GM21390 (cell line): ENCODE measurements around the gene IRS2.
"Not testable (repeated sequence)": the region's sequence is repeated elsewhere in the genome, so short reads cannot be mapped to it uniquely, and the experiment has no call there.

Source experiments
- ATAC-seq: cut with Tn5 transposase; IDR thresholded peaks from one replicate; pipeline ENCODE4 v1.9.1; 2021; ENCODE audit not compliant: unreplicated experiment

IRS2 gene, protein sequence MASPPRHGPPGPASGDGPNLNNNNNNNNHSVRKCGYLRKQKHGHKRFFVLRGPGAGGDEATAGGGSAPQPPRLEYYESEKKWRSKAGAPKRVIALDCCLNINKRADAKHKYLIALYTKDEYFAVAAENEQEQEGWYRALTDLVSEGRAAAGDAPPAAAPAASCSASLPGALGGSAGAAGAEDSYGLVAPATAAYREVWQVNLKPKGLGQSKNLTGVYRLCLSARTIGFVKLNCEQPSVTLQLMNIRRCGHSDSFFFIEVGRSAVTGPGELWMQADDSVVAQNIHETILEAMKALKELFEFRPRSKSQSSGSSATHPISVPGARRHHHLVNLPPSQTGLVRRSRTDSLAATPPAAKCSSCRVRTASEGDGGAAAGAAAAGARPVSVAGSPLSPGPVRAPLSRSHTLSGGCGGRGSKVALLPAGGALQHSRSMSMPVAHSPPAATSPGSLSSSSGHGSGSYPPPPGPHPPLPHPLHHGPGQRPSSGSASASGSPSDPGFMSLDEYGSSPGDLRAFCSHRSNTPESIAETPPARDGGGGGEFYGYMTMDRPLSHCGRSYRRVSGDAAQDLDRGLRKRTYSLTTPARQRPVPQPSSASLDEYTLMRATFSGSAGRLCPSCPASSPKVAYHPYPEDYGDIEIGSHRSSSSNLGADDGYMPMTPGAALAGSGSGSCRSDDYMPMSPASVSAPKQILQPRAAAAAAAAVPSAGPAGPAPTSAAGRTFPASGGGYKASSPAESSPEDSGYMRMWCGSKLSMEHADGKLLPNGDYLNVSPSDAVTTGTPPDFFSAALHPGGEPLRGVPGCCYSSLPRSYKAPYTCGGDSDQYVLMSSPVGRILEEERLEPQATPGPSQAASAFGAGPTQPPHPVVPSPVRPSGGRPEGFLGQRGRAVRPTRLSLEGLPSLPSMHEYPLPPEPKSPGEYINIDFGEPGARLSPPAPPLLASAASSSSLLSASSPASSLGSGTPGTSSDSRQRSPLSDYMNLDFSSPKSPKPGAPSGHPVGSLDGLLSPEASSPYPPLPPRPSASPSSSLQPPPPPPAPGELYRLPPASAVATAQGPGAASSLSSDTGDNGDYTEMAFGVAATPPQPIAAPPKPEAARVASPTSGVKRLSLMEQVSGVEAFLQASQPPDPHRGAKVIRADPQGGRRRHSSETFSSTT (N-terminal part only)

DNA sequence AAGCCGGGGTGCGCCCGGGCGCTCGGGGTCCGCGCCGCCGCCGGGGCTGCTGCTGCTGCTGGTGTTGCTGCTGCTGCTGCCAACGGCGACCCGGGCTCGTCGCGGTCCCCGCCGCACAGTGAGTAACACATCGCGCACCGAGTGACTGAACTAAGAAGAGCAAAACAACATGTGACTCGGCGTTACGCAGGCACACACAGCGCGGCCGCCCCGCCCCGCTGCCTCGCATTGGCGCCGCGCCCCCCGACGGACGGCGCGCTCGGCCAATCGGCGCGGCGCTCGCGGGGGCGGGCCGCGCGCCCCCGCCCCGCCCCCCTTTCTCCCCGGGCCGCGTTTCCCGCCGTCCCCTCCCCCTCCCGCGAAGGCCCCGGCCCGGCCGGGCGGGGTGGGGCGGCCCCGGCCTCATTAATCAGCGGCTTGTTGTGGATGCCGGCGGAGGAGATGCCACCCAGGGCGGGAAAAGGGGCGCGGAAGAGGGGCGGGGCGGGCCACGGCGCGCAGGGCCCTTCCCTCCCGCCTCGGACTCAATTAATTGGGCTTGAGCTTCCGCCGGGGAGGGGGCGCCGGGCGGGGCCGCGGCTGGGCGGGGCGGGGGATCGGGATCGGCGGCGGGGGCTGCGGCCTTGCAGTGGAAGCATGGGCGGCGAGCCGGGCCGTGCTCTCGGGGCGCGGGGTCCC is at the start of gene IRS2:
IRS2 (minus strand) TSS at position 127 of the 678 bp plus-strand sequence. CDS start 530 bp downstream, outside the sequence.
- ATAC-seq = peak; percentile 95

DNA sequence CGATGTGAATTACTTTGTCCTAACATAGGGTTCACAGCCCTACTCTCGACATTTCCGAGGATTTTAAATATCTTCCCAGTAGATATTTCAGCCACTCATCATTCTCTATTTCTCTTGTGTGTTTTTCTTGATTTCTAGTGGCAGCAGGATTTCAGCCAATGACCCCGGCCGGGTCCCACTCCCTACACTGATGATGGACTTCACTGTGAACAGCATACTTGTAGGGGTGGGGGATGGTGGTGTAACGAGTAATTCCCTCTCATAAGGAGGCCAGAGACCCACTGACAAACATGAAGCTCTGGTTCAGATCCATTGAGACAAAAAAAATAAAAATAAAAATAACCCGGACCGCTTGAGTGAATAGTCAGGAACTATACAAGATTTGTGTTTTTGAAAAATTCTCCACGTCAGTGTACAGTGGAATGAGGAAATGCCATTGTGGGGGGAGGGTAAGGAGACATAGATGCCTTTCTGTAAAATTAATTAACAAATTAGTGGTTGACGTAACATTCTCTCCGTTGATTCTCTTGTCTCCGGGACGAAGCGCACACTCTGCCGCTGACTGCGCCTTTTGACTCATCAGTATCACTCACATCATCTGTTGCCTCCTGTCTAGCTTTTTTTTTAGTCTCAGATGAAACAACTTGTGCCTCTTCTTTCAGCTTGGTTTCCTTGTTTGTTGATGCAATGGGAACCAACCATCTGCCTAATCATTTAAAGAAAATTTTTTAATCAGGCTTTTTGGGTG is 48.8 kb upstream of the IRS2 start:
- ATAC-seq = no peak

DNA sequence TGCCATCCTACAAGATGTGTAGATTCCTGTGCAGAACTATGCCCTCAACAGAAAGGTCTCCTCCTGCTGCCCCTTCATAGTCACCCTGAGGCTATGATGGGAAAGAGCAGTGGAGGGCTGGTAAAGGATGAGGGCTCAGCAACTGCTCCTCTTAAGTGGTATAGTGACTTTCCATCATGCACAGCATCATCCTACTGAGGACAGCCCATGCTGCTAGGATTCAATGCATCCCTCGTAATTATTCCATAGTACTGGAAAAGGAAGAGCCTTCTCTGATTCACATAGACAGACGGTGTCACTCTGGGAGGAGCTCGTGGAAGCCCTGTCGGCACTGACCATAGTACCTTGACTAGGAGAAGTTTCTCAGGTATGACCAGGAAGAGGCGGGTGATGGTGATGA is 47.6 kb upstream of the IRS2 start:
- ATAC-seq = no peak

DNA sequence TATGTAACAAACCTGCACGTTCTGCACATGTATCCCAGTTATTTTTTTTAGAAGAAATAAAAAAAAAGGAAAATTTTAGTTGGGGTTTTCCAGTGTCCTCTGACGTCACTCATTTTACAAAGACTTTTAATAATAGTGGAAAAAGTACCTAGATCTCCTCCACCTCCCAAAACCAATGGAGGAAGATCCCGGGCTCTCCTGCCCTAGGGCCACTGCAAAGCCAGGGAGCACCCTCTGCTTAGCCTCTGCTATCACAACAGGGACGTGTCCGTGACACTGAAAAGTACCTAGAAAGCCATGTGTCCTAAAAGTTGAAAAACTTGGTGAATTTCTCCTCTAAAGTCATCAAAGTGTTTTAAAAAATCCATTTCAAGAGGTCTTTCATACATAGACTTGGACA is 46.7 kb upstream of the IRS2 start:
- no peak for ATAC-seq

DNA sequence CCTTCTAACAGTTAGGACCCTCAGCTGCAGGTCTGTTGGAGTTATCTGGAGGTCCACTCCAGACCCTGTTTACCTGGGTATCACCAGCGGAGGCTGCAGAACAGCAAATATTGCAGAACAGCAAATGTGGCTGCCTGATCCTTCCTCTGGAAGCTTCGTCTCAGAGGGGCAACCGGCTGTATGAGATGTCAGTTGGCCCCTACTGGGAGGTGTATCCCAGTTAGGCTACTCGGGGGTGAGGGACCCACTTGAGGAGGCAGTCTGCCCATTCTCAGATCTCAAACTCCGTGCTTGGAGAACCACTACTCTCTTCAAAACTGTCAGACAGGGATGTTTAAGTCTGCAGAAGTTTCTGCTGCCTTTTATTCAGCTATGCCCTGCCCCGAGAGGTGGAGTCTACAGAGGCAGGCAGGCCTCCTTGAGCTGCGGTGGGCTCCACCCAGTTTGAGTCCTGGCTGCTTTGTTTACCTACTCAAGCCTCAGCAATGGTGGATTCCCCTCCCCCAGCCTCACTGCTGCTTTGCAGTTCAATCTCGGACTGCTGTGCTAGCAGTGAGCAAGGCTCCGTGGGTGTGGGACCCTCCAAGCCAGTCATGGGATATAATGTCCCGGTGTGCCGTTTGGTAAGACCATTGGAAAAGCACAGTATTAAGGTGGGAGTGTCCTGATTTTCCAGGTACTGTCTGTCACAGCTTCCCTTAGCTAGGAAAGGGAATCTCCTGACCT is 42.4 kb upstream of the IRS2 start:
- not testable (repeated sequence) for ATAC-seq

DNA sequence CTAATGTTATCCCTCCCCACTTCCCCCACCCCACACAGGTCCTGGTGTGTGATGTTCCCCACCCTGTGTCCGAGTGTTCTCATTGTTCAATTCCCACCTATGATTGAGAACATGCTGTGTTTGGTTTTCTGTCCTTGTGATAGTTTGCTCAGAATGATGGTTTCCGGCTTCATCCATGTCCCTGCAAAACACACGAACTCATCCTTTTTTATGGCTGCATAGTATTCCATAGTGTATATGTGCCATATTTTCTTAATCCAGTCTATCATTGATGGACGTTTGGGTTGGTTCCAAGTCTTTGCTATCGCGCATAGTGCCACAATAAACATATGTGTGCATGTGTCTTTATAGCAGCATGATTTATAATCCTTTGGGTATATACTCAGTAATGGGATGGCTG is 36.8 kb upstream of the IRS2 start:
- ATAC-seq = not testable (repeated sequence)

DNA sequence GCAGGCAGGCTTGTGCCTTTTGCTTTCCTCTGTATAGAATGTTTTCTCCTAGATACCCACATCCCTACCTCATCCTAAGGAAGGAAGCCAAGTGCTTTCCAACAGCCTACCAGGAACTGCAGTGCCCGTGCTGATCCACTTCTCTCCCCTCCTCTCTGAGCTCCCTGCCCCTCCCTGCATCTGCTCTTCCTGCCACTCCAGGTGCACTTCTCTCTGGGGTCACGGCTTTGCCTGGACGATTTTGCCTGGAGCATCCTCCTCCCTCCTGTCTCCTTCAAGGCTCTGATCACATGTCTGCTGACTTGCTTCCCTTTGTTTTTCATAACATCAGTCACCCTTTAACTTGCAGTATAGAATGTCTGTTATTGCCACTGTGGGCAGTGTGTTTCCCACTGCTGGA is 34.7 kb upstream of the IRS2 start:
- no peak for ATAC-seq

DNA sequence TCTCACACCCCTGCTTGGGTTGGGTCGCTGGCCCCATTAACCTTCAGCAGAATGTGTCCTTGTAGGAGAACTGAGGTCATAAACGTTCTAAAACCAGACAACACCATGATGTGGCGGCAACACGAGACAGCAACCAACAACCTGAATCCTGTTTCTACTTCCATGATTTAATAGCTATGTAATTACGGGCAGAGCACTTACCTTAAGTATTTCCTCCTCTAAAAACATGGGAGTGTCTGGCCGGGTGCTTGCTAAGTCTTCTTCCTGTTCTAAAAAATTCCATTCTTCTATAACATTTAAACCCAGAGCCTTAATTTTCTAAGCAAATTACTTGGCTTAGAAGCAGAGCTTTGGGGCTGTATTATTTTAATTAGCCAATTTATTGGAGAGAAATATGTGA is 33.5 kb upstream of the IRS2 start:
- ATAC-seq = no peak

DNA sequence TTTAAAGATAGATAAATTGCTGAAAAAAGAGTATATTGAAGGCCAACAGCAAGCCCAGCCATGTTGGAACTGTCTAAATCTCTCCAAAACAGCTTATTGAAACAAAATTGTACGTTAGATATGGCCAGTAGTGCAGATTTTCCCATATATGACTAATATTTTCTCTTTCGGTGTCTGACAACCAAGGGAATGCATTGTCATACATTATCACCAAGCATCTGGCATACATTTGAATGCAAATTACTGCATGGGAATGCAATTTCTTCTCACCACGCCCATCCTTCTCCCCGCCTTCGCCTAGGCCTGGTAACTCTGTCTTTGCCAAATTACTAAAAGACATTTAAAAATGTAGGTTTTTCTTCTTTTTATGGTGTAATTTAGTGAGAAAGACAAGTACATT is 32.5 kb upstream of the IRS2 start:
- ATAC-seq = no peak

DNA sequence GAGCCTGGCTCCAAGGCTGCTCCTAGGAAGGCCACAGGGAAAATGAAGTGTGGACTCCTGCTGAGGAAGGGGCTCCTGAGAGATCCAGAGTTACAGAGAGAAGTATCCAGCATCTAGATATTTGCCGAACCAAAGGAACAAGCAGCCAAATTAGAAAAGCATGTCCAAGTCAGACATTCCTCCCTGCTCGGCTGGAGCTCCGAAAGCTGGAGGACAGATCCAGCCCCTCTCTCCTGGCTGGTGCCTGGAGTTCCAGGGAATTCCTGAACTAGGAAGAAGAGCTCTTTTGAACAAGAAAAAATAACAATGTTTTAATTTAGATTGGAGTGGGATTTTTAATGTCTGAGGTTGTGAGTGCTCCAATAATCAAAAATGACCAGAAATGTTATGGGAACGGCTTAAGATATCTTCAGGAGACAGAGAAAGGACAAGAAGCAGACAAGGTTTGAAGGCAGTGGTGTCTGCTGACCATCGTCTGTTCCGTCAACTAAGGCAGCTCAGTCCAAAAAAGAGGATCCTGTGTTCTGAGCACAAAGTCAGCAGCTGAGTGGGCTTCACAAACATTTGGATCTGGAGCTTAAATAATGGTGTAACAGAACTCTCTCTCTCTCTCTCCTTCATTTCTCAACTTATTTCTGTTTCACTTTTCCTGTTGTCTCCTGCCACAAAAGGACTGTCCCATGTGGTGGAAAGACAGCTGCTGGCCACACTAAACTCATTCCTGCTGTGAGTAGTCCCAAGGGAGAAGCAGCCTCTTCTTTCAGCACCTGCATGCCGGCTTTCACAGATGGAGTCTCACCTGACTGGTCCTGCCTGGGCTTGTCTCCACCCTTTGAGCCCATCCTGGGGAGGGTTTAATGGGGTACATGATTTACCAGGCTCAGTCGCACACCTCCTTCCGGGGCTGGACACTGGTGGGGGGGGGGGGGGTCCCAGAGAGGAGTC is 31.5 kb upstream of the IRS2 start:
- ATAC-seq = no peak

DNA sequence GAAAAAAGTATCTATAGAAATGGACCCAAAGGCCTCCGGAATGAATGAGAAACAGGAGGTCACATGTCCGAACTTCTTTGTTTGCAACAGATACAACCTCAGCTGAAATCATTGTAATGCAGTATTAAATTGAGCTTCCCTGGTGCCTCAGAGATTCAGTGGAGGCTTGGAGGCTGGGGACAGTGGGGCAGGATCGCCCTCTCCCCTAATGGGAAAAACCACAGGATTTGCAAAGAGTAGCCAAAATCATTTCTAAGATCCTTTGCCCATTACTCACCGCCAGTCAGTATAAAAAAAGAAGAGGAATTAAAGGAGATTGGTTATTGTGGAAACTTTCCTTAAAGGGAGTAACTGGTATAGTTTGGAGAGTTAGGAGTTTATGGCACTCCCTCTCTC is 30.4 kb upstream of the IRS2 start:
- ATAC-seq = no peak

DNA sequence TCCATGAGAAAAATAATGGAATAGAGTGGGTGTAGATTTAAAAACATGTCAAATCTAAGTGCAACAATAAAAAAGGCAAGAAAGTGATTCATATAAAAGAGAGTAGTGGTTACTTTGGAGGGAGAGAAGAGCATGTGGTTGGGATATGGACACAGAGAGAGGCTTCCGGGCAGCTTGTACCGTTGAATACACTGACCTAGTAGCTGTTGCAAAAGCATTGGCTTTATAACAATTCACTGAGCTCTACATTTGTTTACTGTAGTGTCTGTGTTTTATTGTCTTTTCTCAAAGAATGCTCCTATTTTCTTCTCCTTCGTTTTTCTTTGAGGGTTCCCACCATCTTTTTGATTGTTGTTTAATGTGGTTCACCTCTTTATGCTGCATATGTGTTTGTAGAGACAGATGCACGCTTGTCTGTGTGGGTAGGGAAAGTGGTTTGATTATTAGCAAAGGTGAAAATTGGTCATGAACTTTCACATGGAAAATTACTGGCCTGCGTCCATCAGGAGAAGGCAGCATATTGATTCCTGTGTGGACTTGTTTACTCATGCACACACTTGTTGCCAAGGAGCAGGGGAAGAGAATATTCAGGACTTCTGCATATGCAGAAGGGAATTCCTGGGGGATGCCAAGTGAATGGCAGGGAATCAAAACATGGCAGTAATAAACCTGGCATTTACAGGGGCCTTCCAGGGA is 29.9 kb upstream of the IRS2 start:
- ATAC-seq = no peak

DNA sequence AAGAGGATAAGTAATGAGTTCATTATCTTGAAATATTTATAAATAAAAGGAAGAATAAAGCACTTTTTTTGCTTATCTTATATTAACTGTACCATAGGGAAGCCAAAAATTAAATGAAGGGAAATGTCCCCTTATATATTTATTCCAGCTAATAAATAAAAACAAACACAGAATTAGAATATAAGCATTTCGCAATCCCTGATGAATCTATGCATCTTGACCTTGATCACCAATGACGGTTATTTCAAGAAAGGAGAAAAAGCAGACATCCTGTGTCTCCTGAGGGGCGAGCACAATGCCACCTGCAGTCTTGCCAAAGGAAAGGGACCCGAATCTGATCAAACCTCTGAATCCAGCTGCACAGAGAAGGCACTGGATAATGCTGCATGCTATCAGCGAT is 29.3 kb upstream of the IRS2 start:
- no peak for ATAC-seq

DNA sequence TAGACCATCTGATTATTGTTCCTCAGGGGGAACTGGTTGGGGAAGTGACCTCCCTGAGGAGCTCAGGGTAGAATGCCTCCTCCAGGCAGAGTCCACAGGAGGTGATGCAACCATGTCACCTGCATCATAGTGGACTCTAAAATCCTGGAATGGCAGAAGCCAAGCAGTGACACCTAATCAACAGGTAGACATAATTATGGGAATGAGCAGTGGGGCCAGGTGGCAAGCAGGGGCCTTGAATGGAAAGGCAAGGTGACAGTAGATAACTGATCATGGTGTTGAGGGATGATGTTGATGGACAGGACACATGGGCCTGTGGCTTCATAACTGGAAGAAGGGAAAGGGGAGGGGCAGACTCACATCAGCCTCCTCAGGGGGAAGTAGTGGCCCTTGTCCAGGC is 27.3 kb upstream of the IRS2 start:
- ATAC-seq = no peak

DNA sequence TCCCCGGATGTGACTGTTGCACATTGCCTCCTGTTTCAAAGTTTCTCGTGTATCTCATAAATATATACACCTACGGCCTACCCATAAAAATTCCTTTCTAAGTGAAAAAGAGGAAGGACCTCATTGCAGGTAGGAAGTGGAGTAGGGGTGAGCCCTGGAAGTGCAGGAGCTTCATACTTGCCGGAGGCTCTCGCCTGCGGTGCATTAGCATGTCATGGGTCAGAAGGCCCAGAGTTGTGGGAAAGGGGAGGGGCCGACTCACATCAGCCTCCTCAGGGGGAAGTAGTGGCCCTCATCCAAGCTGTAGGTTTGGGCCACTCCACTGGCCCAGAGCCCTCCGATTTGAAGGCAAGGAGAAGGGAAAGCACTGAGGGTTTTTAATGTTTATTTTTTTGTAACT is 26.0 kb upstream of the IRS2 start:
- no peak for ATAC-seq

DNA sequence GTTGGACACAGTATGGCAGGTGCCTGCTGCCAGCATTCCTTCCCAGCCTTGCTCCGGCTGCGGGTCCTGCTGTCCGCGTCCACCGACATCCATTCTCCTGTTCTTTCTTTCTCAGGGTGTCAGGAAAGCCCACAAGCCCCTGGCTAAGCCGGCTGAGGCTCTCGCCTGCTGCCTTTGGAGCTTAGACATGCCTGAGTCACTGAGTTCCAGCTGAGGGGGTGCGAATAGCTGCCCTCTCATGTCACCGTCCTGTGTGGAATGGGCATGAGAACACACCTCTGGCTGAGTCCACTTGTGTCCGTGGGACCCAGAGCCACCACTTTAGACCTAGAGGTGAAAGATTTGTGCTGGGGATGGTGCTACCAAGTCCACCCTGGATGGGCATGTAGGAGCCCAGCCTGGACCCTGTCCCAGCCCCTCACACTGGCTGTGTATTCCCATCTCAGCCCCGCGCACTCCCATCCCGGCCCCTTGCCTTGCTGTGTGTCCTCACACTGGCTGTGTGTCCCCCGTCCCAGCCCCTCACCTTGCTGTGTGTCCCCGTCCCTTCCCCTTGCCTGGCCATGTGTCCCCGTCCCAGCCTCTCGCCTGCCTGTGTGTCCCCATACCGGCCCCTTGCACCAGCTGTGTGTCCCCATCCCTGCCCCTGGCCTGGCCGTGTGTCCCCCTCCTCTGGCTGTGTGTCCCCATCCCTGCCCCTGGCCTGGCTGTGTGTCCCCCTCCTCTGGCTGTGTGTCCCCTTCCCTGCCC is 24.6 kb upstream of the IRS2 start:
- no peak for ATAC-seq

DNA sequence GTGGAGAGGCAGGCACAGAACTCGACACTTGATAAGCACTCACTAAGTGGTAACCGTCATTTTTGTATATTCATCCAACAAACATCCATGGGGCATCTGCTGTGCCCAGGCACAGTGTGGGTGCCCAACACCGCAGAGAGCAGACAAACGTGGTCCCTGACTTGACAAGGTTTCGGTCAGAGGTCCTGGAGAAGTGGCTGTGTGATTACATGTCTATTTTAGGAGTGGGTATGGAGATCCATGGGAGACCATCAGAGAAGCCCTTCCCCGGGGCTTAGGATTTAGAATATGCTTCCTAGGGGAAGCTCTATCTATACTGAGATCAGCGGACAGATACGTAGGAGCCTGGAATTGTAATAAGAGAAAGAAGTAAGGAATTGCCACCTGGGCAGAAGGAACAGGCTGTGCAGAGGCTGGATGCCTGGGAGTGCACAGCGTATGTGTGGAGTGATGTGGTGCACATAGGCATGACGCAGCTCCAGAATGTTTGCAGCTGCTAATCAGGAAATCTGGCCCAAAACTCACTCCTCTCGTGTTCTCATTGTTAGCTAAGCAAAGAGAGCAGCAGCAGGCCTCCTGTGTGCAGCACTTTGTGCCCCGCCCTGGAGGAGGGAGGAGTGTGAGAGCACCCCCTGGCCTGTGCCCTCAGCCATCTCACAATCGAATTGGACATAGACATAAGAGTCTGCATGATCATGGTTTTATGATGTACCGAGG is 23.0 kb upstream of the IRS2 start:
- no peak for ATAC-seq
